ENCODE results near the gene PRCD. TPM values are rescaled to one million over a fixed set of nuclear protein-coding genes. Genes with fewer than 3 reads are reported as not detected.
"Not testable (repeated sequence)": the region's sequence is repeated elsewhere in the genome, so short reads cannot be mapped to it uniquely, and the experiment has no call there.

The PRCD gene
- total RNA-seq, 2 experiments from 2014 or later: not detected

GRCh38 chr17:76561332-76561731, 21.5 kb downstream of the PRCD start:
- ATAC-seq (no peak), DNase-seq (peak; percentile 58)
- H3K27me3 Mint-ChIP-seq: no peaks in the 10 kb centered on the region
- peaks cover 66% of the 10 kb centered on the region for H3K4me1 Mint-ChIP-seq
- H3K9me3 Mint-ChIP-seq (ENCODE audit: low read depth): no peaks in the 10 kb centered on the region
- CTCF ChIA-PET: interaction anchor here (0.6 to 2.0 kb wide), 4 partner anchors 19 to 181 kb away, joined by 3 to 19 read pairs (median 7); partner anchors contain the start of gene ST6GALNAC2
- H3K36me3 Mint-ChIP-seq: peaks cover 51% of the 10 kb centered on the region
- H3K4me3 Mint-ChIP-seq: peak overlapping the region; percentile 98
- H3K27ac Mint-ChIP-seq: peak overlapping the region; percentile 88

DNA sequence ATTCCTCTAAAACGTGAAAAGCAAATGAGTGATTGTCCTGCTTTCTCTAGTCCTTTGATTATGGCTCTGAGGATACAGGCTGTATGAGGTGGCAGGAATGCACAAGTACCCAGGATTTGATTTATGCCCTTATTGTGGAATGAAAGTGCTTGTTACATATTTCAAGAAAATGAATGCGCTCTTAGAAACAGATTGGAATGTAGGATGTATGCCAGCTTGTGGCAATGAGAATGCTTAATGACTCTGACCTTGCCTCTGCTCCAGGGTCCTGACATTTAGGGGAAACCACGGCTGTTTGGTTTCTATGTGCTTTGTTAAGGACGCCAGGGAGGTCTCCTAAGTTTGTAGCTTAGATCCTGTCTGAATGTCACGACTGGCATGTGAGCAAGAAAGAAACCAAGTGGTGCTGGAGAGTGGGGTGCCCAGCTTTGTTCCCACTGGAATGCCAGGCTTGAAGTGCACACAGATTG, 22.0 kb downstream of the PRCD start:
- peaks cover 61% of the 10 kb centered on the region for H3K4me1 Mint-ChIP-seq
- CTCF ChIA-PET: interaction anchor here (1.0 to 1.4 kb wide), 2 partner anchors 18 to 62 kb away, joined by 4 to 5 read pairs; no protein-coding TSS in a partner anchor

DNA sequence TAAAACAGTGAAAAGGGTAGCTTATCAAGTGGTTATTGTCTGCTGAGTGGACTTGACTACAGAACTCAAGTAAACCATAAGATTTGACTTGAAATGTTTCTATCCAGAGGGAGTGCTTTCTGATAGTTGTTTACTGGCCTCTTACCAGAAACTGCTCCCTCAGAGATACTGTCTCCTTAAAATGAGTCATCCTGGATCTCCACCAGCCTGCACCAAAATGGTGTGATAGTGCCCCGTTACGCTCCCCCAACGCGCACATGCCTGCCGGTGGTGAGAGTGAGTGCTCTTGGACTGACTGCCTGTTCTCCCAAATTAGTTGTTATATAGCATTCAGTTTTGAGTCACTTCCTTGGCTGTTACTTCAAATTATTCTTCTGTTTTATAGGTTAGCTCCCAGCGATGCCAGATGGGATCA, 22.9 kb downstream of the PRCD start:
- peak; percentile 53 for DNase-seq

More for the DNA sequence above, 22.0 kb downstream of the PRCD start:
- H3K4me3 Mint-ChIP-seq: peak overlapping the region; percentile 98
- peak overlapping the region; percentile 88 for H3K27ac Mint-ChIP-seq
- no peaks in the 10 kb centered on the region for H3K27me3 Mint-ChIP-seq
- H3K36me3 Mint-ChIP-seq: peaks cover 51% of the 10 kb centered on the region
- ATAC-seq (no peak), DNase-seq (no peak)
- no peaks in the 10 kb centered on the region for H3K9me3 Mint-ChIP-seq (ENCODE audit: low read depth)

DNA sequence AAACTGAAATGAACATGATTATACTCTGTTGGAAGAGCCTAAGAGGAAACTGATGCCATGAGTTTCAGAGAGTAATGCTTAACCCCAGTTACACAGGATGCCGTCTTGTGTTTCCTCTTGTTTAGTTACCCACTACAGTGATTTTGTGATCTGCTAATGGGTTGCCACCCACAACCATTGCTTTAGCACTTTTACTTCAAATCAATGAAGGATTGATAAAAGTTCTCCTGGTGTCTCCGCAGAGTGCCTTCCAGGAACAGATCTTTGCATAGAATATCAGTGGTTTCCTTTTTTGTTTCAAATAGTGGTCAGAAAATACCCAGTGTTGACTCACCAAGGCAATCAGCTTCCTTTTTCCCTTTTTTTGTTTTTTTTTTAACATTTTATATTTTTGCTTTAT, 23.5 kb downstream of the PRCD start:
- H3K9me3 Mint-ChIP-seq (ENCODE audit: low read depth); DNase-seq; H3K27me3 Mint-ChIP-seq: not testable (repeated sequence)
- CTCF ChIA-PET: interaction anchor here (1.3 kb wide), 2 partner anchors 12 to 164 kb away, joined by 3 to 4 read pairs; no protein-coding TSS in a partner anchor
- Mint-ChIP-seq H3K4me1 (peaks cover 55% of the 10 kb centered on the region), H3K4me3 (peak overlapping the region; percentile 33), H3K36me3 (peaks cover 51% of the 10 kb centered on the region), H3K27ac (peak overlapping the region; percentile 69)
- ATAC-seq: peak; percentile 24

More for the DNA sequence above, 22.9 kb downstream of the PRCD start:
- Mint-ChIP-seq H3K27me3 (no peaks in the 10 kb centered on the region), H3K4me1 (peaks cover 58% of the 10 kb centered on the region), H3K9me3 (ENCODE audit: low read depth) (no peaks in the 10 kb centered on the region), H3K4me3 (no peak overlapping the region), H3K36me3 (peaks cover 51% of the 10 kb centered on the region), H3K27ac (peak overlapping the region; percentile 69)
- ATAC-seq: peak; percentile 16
- CTCF ChIA-PET: interaction anchor here (1.0 to 1.3 kb wide), 3 partner anchors 11 to 165 kb away, joined by 3 to 5 read pairs (median 4); no protein-coding TSS in a partner anchor

DNA sequence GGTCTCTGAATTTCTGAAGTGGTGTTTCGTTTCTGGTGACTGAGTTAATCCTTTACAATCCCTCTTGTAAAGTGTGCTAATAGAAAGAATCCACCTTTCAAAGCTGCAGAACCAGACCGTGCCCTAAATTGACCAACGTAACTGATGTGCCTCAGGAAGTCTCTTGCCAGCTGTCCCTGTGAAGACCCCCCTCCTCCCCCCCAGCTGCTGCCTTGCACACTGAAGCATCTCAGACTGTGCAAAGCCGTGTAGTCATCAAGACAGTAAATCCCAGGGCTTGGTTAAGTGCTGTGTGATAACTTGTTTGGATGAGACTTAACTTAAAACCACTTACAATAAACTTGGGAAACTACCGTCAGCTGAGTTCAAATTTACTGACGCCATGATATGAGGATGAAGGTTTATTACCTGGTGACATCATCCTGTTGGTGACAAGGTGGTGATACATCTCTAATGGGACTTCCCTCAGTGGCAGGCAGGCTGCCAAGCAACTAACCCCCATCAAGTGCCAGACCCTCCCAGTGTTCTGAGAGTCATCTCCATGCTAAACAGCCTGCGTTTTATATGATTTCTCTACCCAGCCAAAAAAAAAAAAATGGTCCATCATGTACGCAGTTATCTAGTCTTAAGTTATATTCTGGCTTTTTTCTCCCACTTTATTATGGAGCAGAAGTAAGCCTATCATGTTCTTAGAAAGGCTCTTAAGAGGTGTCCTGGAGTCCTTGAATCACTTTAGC, 25.3 kb downstream of the PRCD start:
- not testable (repeated sequence) for ATAC-seq; H3K9me3 Mint-ChIP-seq (ENCODE audit: low read depth); H3K4me3 Mint-ChIP-seq; DNase-seq; H3K27ac Mint-ChIP-seq; H3K27me3 Mint-ChIP-seq
- H3K4me1 Mint-ChIP-seq: peaks cover 39% of the 10 kb centered on the region
- peaks cover 41% of the 10 kb centered on the region for H3K36me3 Mint-ChIP-seq
- CTCF ChIA-PET: interaction anchor here (2.6 kb wide), 1 partner anchor 58 kb away, joined by 13 read pairs; no protein-coding TSS in a partner anchor

GRCh38 chr17:76565728-76566612, 26.1 kb downstream of the PRCD start:
- H3K4me3 Mint-ChIP-seq: no peak overlapping the region
- no peaks in the 10 kb centered on the region for H3K9me3 Mint-ChIP-seq (ENCODE audit: low read depth)
- H3K4me1 Mint-ChIP-seq: peaks cover 31% of the 10 kb centered on the region
- DNase-seq (no peak), ATAC-seq (no peak)
- no peak overlapping the region for H3K27ac Mint-ChIP-seq
- CTCF ChIA-PET: interaction anchor here (1.1 to 2.6 kb wide), 3 partner anchors 8 to 58 kb away, joined by 4 to 13 read pairs (median 6); no protein-coding TSS in a partner anchor
- H3K36me3 Mint-ChIP-seq: peaks cover 37% of the 10 kb centered on the region
- no peaks in the 10 kb centered on the region for H3K27me3 Mint-ChIP-seq

- Mint-ChIP-seq H3K27ac (no peak overlapping the region), H3K27me3 (no peaks in the 10 kb centered on the region), H3K36me3 (peaks cover 32% of the 10 kb centered on the region), H3K9me3 (ENCODE audit: low read depth) (no peaks in the 10 kb centered on the region), H3K4me3 (no peak overlapping the region), H3K4me1 (peaks cover 25% of the 10 kb centered on the region)
- CTCF ChIA-PET: interaction anchor here (1.1 to 2.6 kb wide), 4 partner anchors 8 to 57 kb away, joined by 4 to 13 read pairs (median 6); no protein-coding TSS in a partner anchor
- DNase-seq (no peak), ATAC-seq (no peak)
Observed at GRCh38 chr17:76566613-76566943, 26.7 kb downstream of the PRCD start.

DNA sequence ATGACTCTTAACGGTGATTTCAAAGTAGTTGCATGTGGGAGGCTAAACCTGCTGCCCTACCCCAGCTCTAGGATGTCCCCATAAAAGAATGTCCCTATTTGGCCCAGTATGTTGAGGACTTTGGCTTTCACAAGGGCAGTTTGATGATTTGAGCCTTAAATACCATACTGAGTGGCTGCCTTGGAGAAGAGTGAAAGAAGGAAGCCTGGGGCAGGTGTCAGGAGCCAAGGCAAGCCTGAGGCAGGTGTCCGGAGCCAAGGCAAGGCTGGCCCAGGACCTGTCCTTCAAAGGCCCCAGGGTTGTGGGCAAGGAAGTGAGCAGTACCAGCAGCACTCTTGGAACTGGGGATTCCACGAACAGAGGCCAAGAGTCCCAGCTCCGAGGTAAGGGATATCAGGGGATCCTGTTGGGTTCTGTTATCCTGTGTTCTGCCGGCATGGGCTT, 27.2 kb downstream of the PRCD start:
- H3K9me3 Mint-ChIP-seq (ENCODE audit: low read depth): no peaks in the 10 kb centered on the region
- H3K4me1 Mint-ChIP-seq: peaks cover 21% of the 10 kb centered on the region
- H3K36me3 Mint-ChIP-seq: peaks cover 28% of the 10 kb centered on the region
- CTCF ChIA-PET: interaction anchor here (1.1 to 2.6 kb wide), 5 partner anchors 9 to 57 kb away, joined by 4 to 13 read pairs (median 6); no protein-coding TSS in a partner anchor
- H3K27me3 Mint-ChIP-seq: no peaks in the 10 kb centered on the region
- DNase-seq (no peak), ATAC-seq (no peak)
- no peak overlapping the region for H3K27ac Mint-ChIP-seq
- no peak overlapping the region for H3K4me3 Mint-ChIP-seq

DNA sequence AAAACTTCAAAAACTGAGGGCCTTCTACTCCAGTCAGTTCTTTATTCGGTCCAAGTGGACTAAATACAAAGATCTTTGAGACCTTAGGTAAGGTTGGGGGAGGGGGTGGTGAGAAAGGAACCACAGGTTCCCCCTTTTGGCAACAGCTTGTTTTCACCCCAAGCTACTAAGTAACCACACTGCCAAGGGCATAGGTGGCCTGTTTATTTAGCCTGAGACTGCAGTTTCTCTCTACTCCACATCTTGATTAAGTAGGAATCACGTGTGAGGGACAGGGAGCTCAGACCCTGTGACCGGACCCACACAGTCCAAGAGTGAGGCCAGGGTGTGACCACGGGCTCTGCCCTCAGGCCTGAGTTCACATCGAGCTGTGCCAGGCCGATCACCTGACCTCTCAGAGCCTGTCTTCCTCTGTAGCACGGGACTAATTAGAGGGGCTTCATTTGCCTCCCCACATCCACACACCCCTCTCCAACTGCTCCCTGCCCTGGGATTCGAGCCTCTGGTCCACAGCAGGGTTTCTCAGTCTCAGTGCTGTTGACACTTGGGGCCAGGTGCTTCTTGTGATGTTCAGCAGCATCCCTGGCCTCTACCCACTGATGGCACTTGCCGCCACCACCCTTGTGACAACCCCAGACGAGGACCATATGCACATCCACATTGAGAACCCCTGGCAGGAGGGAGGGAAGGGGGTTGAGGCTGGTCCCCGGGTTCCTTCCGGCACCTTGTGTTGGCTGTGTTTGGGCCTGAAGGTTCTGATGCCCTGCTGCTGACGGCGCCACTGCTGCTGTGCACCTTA, 28.0 kb downstream of the PRCD start:
- Mint-ChIP-seq H3K27ac (no peak overlapping the region), H3K4me1 (peaks cover 15% of the 10 kb centered on the region), H3K4me3 (no peak overlapping the region), H3K36me3 (peaks cover 22% of the 10 kb centered on the region), H3K27me3 (no peaks in the 10 kb centered on the region), H3K9me3 (ENCODE audit: low read depth) (no peaks in the 10 kb centered on the region)
- DNase-seq (no peak), ATAC-seq (no peak)
- CTCF ChIA-PET: interaction anchor here (1.0 to 2.6 kb wide), 5 partner anchors 9 to 56 kb away, joined by 4 to 13 read pairs (median 6); no protein-coding TSS in a partner anchor

DNA sequence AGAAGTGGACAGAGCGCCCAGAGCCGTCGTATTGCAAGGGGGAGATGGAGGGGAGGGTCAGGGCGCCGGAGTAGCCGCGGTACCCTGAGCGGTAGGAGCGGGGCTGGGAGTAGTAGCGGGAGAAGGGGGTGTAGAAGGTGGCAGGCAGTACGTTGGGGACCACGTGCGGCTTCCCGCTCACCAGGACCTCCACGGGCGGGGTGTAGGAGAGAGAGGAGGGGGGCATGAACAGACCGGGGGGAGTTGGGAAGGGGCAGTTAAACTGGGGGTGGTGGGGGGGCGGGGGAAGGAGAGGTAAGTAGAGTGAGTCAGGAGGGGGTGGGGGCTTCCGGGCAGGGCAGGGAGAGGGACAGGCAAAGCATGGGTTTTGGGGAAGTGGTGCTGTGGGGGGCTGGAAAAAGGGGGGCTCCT, 29.0 kb downstream of the PRCD start:
- Mint-ChIP-seq H3K27ac (no peak overlapping the region), H3K27me3 (no peaks in the 10 kb centered on the region), H3K4me1 (peaks cover 9% of the 10 kb centered on the region), H3K9me3 (ENCODE audit: low read depth) (no peaks in the 10 kb centered on the region), H3K4me3 (no peak overlapping the region), H3K36me3 (peaks cover 18% of the 10 kb centered on the region)
- no peak for DNase-seq
- CTCF ChIA-PET: interaction anchor here (1.7 kb wide), 1 partner anchor 22 kb away, joined by 4 read pairs; no protein-coding TSS in a partner anchor
- no peak for ATAC-seq

- Mint-ChIP-seq H3K9me3 (ENCODE audit: low read depth) (no peaks in the 10 kb centered on the region), H3K27ac (no peak overlapping the region), H3K4me3 (no peak overlapping the region), H3K36me3 (peaks cover 13% of the 10 kb centered on the region), H3K4me1 (peaks cover 6% of the 10 kb centered on the region), H3K27me3 (no peaks in the 10 kb centered on the region)
- DNase-seq (no peak), ATAC-seq (no peak)
- CTCF ChIA-PET: no interaction called here
Observed at GRCh38 chr17:76569607-76570279, 29.9 kb downstream of the PRCD start.

GRCh38 chr17:76570457-76570856, 30.6 kb downstream of the PRCD start:
- Mint-ChIP-seq H3K4me3 (no peak overlapping the region), H3K9me3 (ENCODE audit: low read depth) (no peaks in the 10 kb centered on the region), H3K27ac (no peak overlapping the region), H3K36me3 (peaks cover 8% of the 10 kb centered on the region), H3K27me3 (no peaks in the 10 kb centered on the region), H3K4me1 (peaks cover 4% of the 10 kb centered on the region)
- ATAC-seq: no peak
- CTCF ChIA-PET: no interaction called here
- DNase-seq: no peak
